SHP77 (cell line): Measurements from ENCODE around the gene SDHA.
A peak's percentile ranks its signal among the peaks of the same experiment; 100 is the strongest.
"Not testable (repeated sequence)": the region's sequence is repeated elsewhere in the genome, so short reads cannot be mapped to it uniquely, and the experiment has no call there.

Experiments
- DNase-seq, 2 experiments: peaks; one replicate each; lab custom pipeline; 2025; lab: John Stamatoyannopoulos, UW

Gene SDHA

GRCh38 chr5:198516-199196 is 19.5 kb upstream of the SDHA start:
- DNase-seq = no peak

- no peak for DNase-seq
Measured at GRCh38 chr5:199197-199949, 18.7 kb upstream of the SDHA start.

- no peak for DNase-seq
Measured at GRCh38 chr5:199950-200645, 18.0 kb upstream of the SDHA start.

- no peak for DNase-seq
Measured at GRCh38 chr5:200985-201384, 17.1 kb upstream of the SDHA start.

- no peak for DNase-seq
Measured at GRCh38 chr5:201672-202071, 16.4 kb upstream of the SDHA start.

- no peak for DNase-seq
Measured at GRCh38 chr5:203246-203930, 14.7 kb upstream of the SDHA start.

- no peak for DNase-seq
Measured at GRCh38 chr5:204001-204400, 14.1 kb upstream of the SDHA start.

GRCh38 chr5:204462-204861 is 13.7 kb upstream of the SDHA start:
- no peak for DNase-seq

GRCh38 chr5:204966-205670 is 13.0 kb upstream of the SDHA start:
- no peak for DNase-seq

GRCh38 chr5:206406-206805 is 11.7 kb upstream of the SDHA start:
- no peak for DNase-seq

GRCh38 chr5:206927-207536 is 11.1 kb upstream of the SDHA start:
- DNase-seq = no peak

GRCh38 chr5:207599-207998 is 10.5 kb upstream of the SDHA start:
- DNase-seq = no peak

- DNase-seq = no peak
Measured at GRCh38 chr5:208449-209114, 9.5 kb upstream of the SDHA start.

- no peak for DNase-seq
Measured at GRCh38 chr5:213803-214395, 4.2 kb upstream of the SDHA start.

- not testable (repeated sequence) for DNase-seq
Measured at GRCh38 chr5:215256-215655, 2.9 kb upstream of the SDHA start.

GRCh38 chr5:216076-216475 is 2.0 kb upstream of the SDHA start:
- not testable (repeated sequence) for DNase-seq

- peak; percentile 13 to 37 for DNase-seq
Measured at GRCh38 chr5:218457-219291, 554 bp downstream of the SDHA start.

GRCh38 chr5:219460-219863 is 1.3 kb downstream of the SDHA start:
- no peak for DNase-seq

GRCh38 chr5:219991-220390 is 1.9 kb downstream of the SDHA start:
- no peak for DNase-seq
